Measurements from ENCODE around the gene PDZRN4.

PDZRN4 gene

DNA sequence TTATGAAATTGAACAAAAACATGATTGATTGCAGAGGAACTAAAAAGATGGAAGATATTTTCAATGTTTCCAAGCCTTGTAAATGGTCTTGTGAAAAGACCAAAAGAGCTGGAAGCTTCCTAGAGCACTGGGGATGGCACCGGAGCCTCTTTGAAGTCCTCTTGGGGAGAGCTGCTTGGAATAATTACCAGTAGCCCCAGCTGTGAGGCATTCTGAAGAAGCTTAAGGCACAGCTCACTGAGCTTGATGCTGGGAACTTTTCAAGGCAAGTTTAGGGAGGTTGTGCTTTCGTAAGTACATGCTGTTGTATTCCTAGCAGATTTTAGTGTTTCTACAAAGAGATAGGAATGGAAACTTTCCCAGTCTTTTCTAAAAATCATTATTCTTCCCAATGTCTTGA lies 13.9 kb downstream of the PDZRN4 start:
- no peak overlapping the region for H4K91ac ChIP-seq (ENCODE audit: low read depth, low read length)
- H3K4me3 ChIP-seq (ENCODE audit: low read depth, low read length), result no peak overlapping the region
- H3K9me3 ChIP-seq (ENCODE audit: insufficient read depth, low read depth, low read length), result no peaks in the 10 kb centered on the region
- H3K79me2 ChIP-seq (ENCODE audit: control insufficient read depth, insufficient read depth, low read length, poor library complexity), result no peaks in the 10 kb centered on the region
- H4K12ac ChIP-seq (ENCODE audit: low read depth, low read length), result no peak overlapping the region
- no peak overlapping the region for H3K14ac ChIP-seq (ENCODE audit: low read length)
- H4K8ac ChIP-seq (ENCODE audit: low read depth, low read length), result no peak overlapping the region
- no peak overlapping the region for H3K18ac ChIP-seq (ENCODE audit: low read length)
- H2BK12ac ChIP-seq (ENCODE audit: low read length), result no peak overlapping the region
- no peak overlapping the region for H3K4me2 ChIP-seq (ENCODE audit: low read length)
- H3K4ac ChIP-seq (ENCODE audit: low read depth, low read length), result no peak overlapping the region
- H3K27ac ChIP-seq (ENCODE audit: low read depth, low read length), result no peak overlapping the region
- no peaks in the 10 kb centered on the region for H3K36me3 ChIP-seq (ENCODE audit: control insufficient read depth in 1 of 2, insufficient read depth in 2 of 2, low read length in 2 of 2)
- no peaks in the 10 kb centered on the region for H3K79me1 ChIP-seq (ENCODE audit: low read length)
- H2BK120ac ChIP-seq (ENCODE audit: insufficient read depth, low read length, poor library complexity), result no peak overlapping the region
- H3K4me1 ChIP-seq (ENCODE audit: control insufficient read depth in 1 of 2, insufficient read depth in 2 of 2, low read length in 2 of 2), result no peaks in the 10 kb centered on the region
- H3K23ac ChIP-seq (ENCODE audit: low read length), result no peak overlapping the region
- no peak overlapping the region for H2AFZ ChIP-seq (ENCODE audit: insufficient read depth, low read length, poor library complexity)
- no peak overlapping the region for H2AK5ac ChIP-seq (ENCODE audit: low read length)
- H2BK5ac ChIP-seq (ENCODE audit: low read depth, low read length, poor library complexity), result no peak overlapping the region
- H3K9ac ChIP-seq (ENCODE audit: low read length), result no peak overlapping the region
- no peaks in the 10 kb centered on the region for H3K27me3 ChIP-seq (ENCODE audit: insufficient read depth, low read length)
- no CpG with 5 or more reads among the region's 2 CpGs for WGBS (ENCODE audit: extremely low coverage, insufficient coverage, insufficient read length)
- DNase-seq, result no peak

DNA sequence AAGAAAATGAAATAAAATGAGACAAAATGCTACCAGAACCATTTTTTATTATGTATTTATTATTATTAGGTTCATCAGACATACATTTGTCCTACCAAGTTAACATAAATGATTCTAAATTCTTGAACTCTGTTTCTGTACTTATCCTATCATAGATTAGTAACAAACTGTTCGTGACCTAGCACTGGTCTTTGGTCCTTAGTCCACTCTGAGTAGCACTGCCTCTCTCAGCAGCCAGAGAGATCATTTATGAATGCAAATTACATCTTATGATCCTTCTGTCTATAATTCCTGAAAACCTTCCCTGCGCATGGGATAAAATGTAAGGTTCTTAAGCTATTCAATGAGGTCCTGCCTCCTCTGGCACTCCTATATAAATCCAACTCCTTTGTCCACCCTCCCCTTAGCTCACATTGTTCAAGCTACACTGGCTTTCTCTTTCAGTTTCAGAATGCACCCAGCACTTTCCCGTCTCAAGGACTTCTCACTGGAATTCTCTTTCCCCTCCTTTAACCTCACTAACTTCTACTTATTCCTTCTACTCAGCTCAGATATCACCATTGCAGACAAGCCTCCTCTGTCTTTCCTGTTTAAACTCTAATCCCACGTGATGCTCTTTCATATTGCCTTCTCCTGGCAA lies 17.1 kb downstream of the PDZRN4 start:
- no peak overlapping the region for H3K4me3 ChIP-seq (ENCODE audit: low read depth, low read length)
- H3K36me3 ChIP-seq (ENCODE audit: control insufficient read depth in 1 of 2, insufficient read depth in 2 of 2, low read length in 2 of 2), result no peaks in the 10 kb centered on the region
- no peak overlapping the region for H3K9ac ChIP-seq (ENCODE audit: low read length)
- no peaks in the 10 kb centered on the region for H3K27me3 ChIP-seq (ENCODE audit: insufficient read depth, low read length)
- H3K79me2 ChIP-seq (ENCODE audit: control insufficient read depth, insufficient read depth, low read length, poor library complexity), result no peaks in the 10 kb centered on the region
- H2BK12ac ChIP-seq (ENCODE audit: low read length), result no peak overlapping the region
- H2BK120ac ChIP-seq (ENCODE audit: insufficient read depth, low read length, poor library complexity), result no peak overlapping the region
- no peaks in the 10 kb centered on the region for H3K79me1 ChIP-seq (ENCODE audit: low read length)
- H2AFZ ChIP-seq (ENCODE audit: insufficient read depth, low read length, poor library complexity), result no peak overlapping the region
- H3K14ac ChIP-seq (ENCODE audit: low read length), result no peak overlapping the region
- H3K18ac ChIP-seq (ENCODE audit: low read length), result no peak overlapping the region
- no peaks in the 10 kb centered on the region for H3K9me3 ChIP-seq (ENCODE audit: insufficient read depth, low read depth, low read length)
- no CpG with 5 or more reads among the region's 4 CpGs for WGBS (ENCODE audit: extremely low coverage, insufficient coverage, insufficient read length)
- H3K4me1 ChIP-seq (ENCODE audit: control insufficient read depth in 1 of 2, insufficient read depth in 2 of 2, low read length in 2 of 2), result no peaks in the 10 kb centered on the region
- H4K12ac ChIP-seq (ENCODE audit: low read depth, low read length), result no peak overlapping the region
- H3K27ac ChIP-seq (ENCODE audit: low read depth, low read length), result no peak overlapping the region
- H4K8ac ChIP-seq (ENCODE audit: low read depth, low read length), result no peak overlapping the region
- H4K91ac ChIP-seq (ENCODE audit: low read depth, low read length), result no peak overlapping the region
- H2BK5ac ChIP-seq (ENCODE audit: low read depth, low read length, poor library complexity), result no peak overlapping the region
- no peak for DNase-seq
- H3K23ac ChIP-seq (ENCODE audit: low read length), result no peak overlapping the region
- H3K4me2 ChIP-seq (ENCODE audit: low read length), result no peak overlapping the region
- H2AK5ac ChIP-seq (ENCODE audit: low read length), result no peak overlapping the region
- H3K4ac ChIP-seq (ENCODE audit: low read depth, low read length), result no peak overlapping the region

- Histone ChIP-seq H3K27ac (ENCODE audit: low read depth, low read length) (no peak overlapping the region), H3K79me1 (ENCODE audit: low read length) (no peaks in the 10 kb centered on the region), H3K4me2 (ENCODE audit: low read length) (no peak overlapping the region), H3K79me2 (ENCODE audit: control insufficient read depth, insufficient read depth, low read length, poor library complexity) (no peaks in the 10 kb centered on the region), H3K18ac (ENCODE audit: low read length) (no peak overlapping the region), H2AFZ (ENCODE audit: insufficient read depth, low read length, poor library complexity) (no peak overlapping the region), H2AK5ac (ENCODE audit: low read length) (no peak overlapping the region), H3K4me3 (ENCODE audit: low read depth, low read length) (no peak overlapping the region), H3K23ac (ENCODE audit: low read length) (no peak overlapping the region), H4K12ac (ENCODE audit: low read depth, low read length) (no peak overlapping the region), H3K9ac (ENCODE audit: low read length) (no peak overlapping the region), H3K14ac (ENCODE audit: low read length) (no peak overlapping the region), H2BK120ac (ENCODE audit: insufficient read depth, low read length, poor library complexity) (no peak overlapping the region), H2BK5ac (ENCODE audit: low read depth, low read length, poor library complexity) (no peak overlapping the region), H3K27me3 (ENCODE audit: insufficient read depth, low read length) (no peaks in the 10 kb centered on the region), H3K4me1 (ENCODE audit: control insufficient read depth in 1 of 2, insufficient read depth in 2 of 2, low read length in 2 of 2) (no peaks in the 10 kb centered on the region), H2BK12ac (ENCODE audit: low read length) (no peak overlapping the region), H4K8ac (ENCODE audit: low read depth, low read length) (no peak overlapping the region), H3K4ac (ENCODE audit: low read depth, low read length) (no peak overlapping the region), H3K36me3 (ENCODE audit: control insufficient read depth in 1 of 2, insufficient read depth in 2 of 2, low read length in 2 of 2) (no peaks in the 10 kb centered on the region), H3K9me3 (ENCODE audit: insufficient read depth, low read depth, low read length) (no peaks in the 10 kb centered on the region), H4K91ac (ENCODE audit: low read depth, low read length) (no peak overlapping the region)
- DNase-seq, result no peak
- WGBS (ENCODE audit: extremely low coverage, insufficient coverage, insufficient read length), result no CpG with 5 or more reads among the region's 1 CpG
Observed at GRCh38 chr12:41206298-41206697, 18.2 kb downstream of the PDZRN4 start.

DNA sequence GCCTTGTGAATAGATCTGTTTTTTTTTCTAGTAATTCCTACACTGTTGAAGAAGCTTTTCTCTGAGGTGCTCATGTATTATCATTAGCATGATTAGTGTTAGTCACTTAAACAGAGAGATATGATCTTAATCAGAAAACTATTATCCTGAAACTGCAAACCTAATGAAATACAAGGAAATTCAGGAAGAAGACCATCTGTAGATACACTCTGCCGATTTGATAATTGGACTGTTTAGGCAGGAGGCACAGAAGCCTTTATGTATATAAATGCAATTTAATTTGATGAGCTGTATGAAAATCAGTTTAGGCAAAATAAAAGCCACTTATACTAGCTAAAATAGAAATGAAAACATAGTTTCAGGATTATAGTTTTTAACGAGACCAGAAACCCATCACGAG lies 23.3 kb downstream of the PDZRN4 start:
- no peaks in the 10 kb centered on the region for H3K4me1 ChIP-seq (ENCODE audit: control insufficient read depth in 1 of 2, insufficient read depth in 2 of 2, low read length in 2 of 2)
- H3K79me2 ChIP-seq (ENCODE audit: control insufficient read depth, insufficient read depth, low read length, poor library complexity), result no peaks in the 10 kb centered on the region
- no peak overlapping the region for H2AK5ac ChIP-seq (ENCODE audit: low read length)
- H3K9ac ChIP-seq (ENCODE audit: low read length), result no peak overlapping the region
- H3K4ac ChIP-seq (ENCODE audit: low read depth, low read length), result no peak overlapping the region
- no peaks in the 10 kb centered on the region for H3K9me3 ChIP-seq (ENCODE audit: insufficient read depth, low read depth, low read length)
- no peak overlapping the region for H3K4me3 ChIP-seq (ENCODE audit: low read depth, low read length)
- no peaks in the 10 kb centered on the region for H3K36me3 ChIP-seq (ENCODE audit: control insufficient read depth in 1 of 2, insufficient read depth in 2 of 2, low read length in 2 of 2)
- no CpG with 5 or more reads among the region's 3 CpGs for WGBS (ENCODE audit: extremely low coverage, insufficient coverage, insufficient read length)
- H3K27ac ChIP-seq (ENCODE audit: low read depth, low read length), result no peak overlapping the region
- no peaks in the 10 kb centered on the region for H3K27me3 ChIP-seq (ENCODE audit: insufficient read depth, low read length)
- no peak overlapping the region for H3K4me2 ChIP-seq (ENCODE audit: low read length)
- H3K23ac ChIP-seq (ENCODE audit: low read length), result no peak overlapping the region
- H4K12ac ChIP-seq (ENCODE audit: low read depth, low read length), result no peak overlapping the region
- H2AFZ ChIP-seq (ENCODE audit: insufficient read depth, low read length, poor library complexity), result no peak overlapping the region
- H3K79me1 ChIP-seq (ENCODE audit: low read length), result no peaks in the 10 kb centered on the region
- no peak overlapping the region for H2BK12ac ChIP-seq (ENCODE audit: low read length)
- no peak overlapping the region for H4K8ac ChIP-seq (ENCODE audit: low read depth, low read length)
- H2BK5ac ChIP-seq (ENCODE audit: low read depth, low read length, poor library complexity), result no peak overlapping the region
- no peak overlapping the region for H2BK120ac ChIP-seq (ENCODE audit: insufficient read depth, low read length, poor library complexity)
- no peak for DNase-seq
- H3K18ac ChIP-seq (ENCODE audit: low read length), result no peak overlapping the region
- no peak overlapping the region for H4K91ac ChIP-seq (ENCODE audit: low read depth, low read length)
- H3K14ac ChIP-seq (ENCODE audit: low read length), result no peak overlapping the region

All from trophoblast cell (in vitro differentiated cells and primary cell).